ENCODE data around the gene PRDM10. TPM values are rescaled to one million over a fixed set of nuclear protein-coding genes. Genes with fewer than 3 reads are reported as not detected.
"Not testable (repeated sequence)": the region's sequence is repeated elsewhere in the genome, so short reads cannot be mapped to it uniquely, and the experiment has no call there.

The PRDM10 gene
- polyA plus RNA-seq, 1 donor from 2014 or later, result 13.7 TPM

- Histone ChIP-seq H3K9me3 (ENCODE audit: low read length) (no peaks in the 10 kb centered on the region), H4K20me1 (ENCODE audit: insufficient read depth) (no peaks in the 10 kb centered on the region), H3K36me3 (ENCODE audit: insufficient read depth, low read length) (no peaks in the 10 kb centered on the region), H3K27me3 (ENCODE audit: insufficient read depth, low read depth, low read length) (no peaks in the 10 kb centered on the region), H3K4me2 (ENCODE audit: low read length) (no peak overlapping the region), H3K4me3 (ENCODE audit: low read length) (no peak overlapping the region), H3K79me2 (replicated peaks; ENCODE audit: insufficient read depth, low read length) (no peaks in the 10 kb centered on the region), H3K27ac (ENCODE audit: low read length) (no peak overlapping the region), H3K9ac (ENCODE audit: low read length) (no peak overlapping the region), H2AFZ (ENCODE audit: low read depth, low read length) (no peak overlapping the region), H3F3A (ENCODE audit: insufficient read depth, low read length, poor library complexity, severe bottlenecking) (no peaks in the 10 kb centered on the region), H3K9me2 (ENCODE audit: insufficient read depth, low read length) (no peaks in the 10 kb centered on the region)
- TF ChIP-seq CTCF (IDR thresholded peaks at IDR 0.05; ENCODE audit: poor library complexity, severe bottlenecking) (no peak), REST (IDR thresholded peaks at IDR 0.05; ENCODE audit: borderline replicate concordance) (no peak), POLR2AphosphoS5 (IDR thresholded peaks at IDR 0.05) (no peak), EZH2 (IDR thresholded peaks at IDR 0.05; ENCODE audit: borderline replicate concordance, insufficient read depth, low read length, poor library complexity, severe bottlenecking) (no peak), EP300 (conservative IDR thresholded peaks at IDR 0.05; ENCODE audit: poor library complexity, severe bottlenecking) (no peak), TAF1 (IDR thresholded peaks at IDR 0.05; ENCODE audit: low read depth) (no peak), SMC3 (conservative IDR thresholded peaks at IDR 0.05; ENCODE audit: poor library complexity) (no peak), MXI1 (conservative IDR thresholded peaks at IDR 0.05; ENCODE audit: poor library complexity, severe bottlenecking) (no peak), RAD21 (conservative IDR thresholded peaks at IDR 0.05) (no peak)
Observed at GRCh38 chr11:129972611-129973010, 30.0 kb downstream of the PRDM10 start.

GRCh38 chr11:129971856-129972255 lies 30.8 kb downstream of the PRDM10 start:
- H3K4me3 ChIP-seq (ENCODE audit: low read length); H3K9me3 ChIP-seq (ENCODE audit: low read length); H3K79me2 ChIP-seq (replicated peaks; ENCODE audit: insufficient read depth, low read length); H3K27ac ChIP-seq (ENCODE audit: low read length); H3F3A ChIP-seq (ENCODE audit: insufficient read depth, low read length, poor library complexity, severe bottlenecking); H3K4me2 ChIP-seq (ENCODE audit: low read length); H3K36me3 ChIP-seq (ENCODE audit: insufficient read depth, low read length); H2AFZ ChIP-seq (ENCODE audit: low read depth, low read length); H3K27me3 ChIP-seq (ENCODE audit: insufficient read depth, low read depth, low read length); H4K20me1 ChIP-seq (ENCODE audit: insufficient read depth); H3K9ac ChIP-seq (ENCODE audit: low read length); H3K9me2 ChIP-seq (ENCODE audit: insufficient read depth, low read length): not testable (repeated sequence)

- Histone ChIP-seq H3K9me3 (ENCODE audit: low read length) (no peaks in the 10 kb centered on the region), H3K9ac (ENCODE audit: low read length) (no peak overlapping the region), H3K36me3 (ENCODE audit: insufficient read depth, low read length) (no peaks in the 10 kb centered on the region), H3K27me3 (ENCODE audit: insufficient read depth, low read depth, low read length) (no peaks in the 10 kb centered on the region), H2AFZ (ENCODE audit: low read depth, low read length) (no peak overlapping the region), H3K4me3 (ENCODE audit: low read length) (no peak overlapping the region), H3F3A (ENCODE audit: insufficient read depth, low read length, poor library complexity, severe bottlenecking) (no peaks in the 10 kb centered on the region), H3K27ac (ENCODE audit: low read length) (no peak overlapping the region), H3K79me2 (replicated peaks; ENCODE audit: insufficient read depth, low read length) (no peaks in the 10 kb centered on the region), H3K9me2 (ENCODE audit: insufficient read depth, low read length) (no peaks in the 10 kb centered on the region), H3K4me2 (ENCODE audit: low read length) (no peak overlapping the region), H4K20me1 (ENCODE audit: insufficient read depth) (no peaks in the 10 kb centered on the region)
- no peak for TF ChIP-seq MXI1 (conservative IDR thresholded peaks at IDR 0.05; ENCODE audit: poor library complexity, severe bottlenecking)
- no peak for TF ChIP-seq REST (IDR thresholded peaks at IDR 0.05; ENCODE audit: borderline replicate concordance)
- TF ChIP-seq EP300 (conservative IDR thresholded peaks at IDR 0.05; ENCODE audit: poor library complexity, severe bottlenecking), result no peak
- TF ChIP-seq POLR2AphosphoS5 (IDR thresholded peaks at IDR 0.05), result no peak
- no peak for TF ChIP-seq SMC3 (conservative IDR thresholded peaks at IDR 0.05; ENCODE audit: poor library complexity)
- TF ChIP-seq RAD21 (conservative IDR thresholded peaks at IDR 0.05), result no peak
- TF ChIP-seq TAF1 (IDR thresholded peaks at IDR 0.05; ENCODE audit: low read depth), result no peak
- no peak for TF ChIP-seq EZH2 (IDR thresholded peaks at IDR 0.05; ENCODE audit: borderline replicate concordance, insufficient read depth, low read length, poor library complexity, severe bottlenecking)
- no peak for TF ChIP-seq CTCF (IDR thresholded peaks at IDR 0.05; ENCODE audit: poor library complexity, severe bottlenecking)
Observed at GRCh38 chr11:129969920-129970319, 32.7 kb downstream of the PRDM10 start.
